Mesendoderm (in vitro differentiated cells): ENCODE data around the gene ZNF280B.

Experiments
- DNase-seq: peaks from one replicate; pipeline ENCODE4 v3.0.0; 2013
- H2AK5ac ChIP-seq: 2 replicates; pipeline ENCODE4 v1.6.1; 2013; ENCODE audit warnings: low read length, inconsistent platforms
- H2BK120ac ChIP-seq: 2 replicates; pipeline ENCODE4 v1.6.1; 2013; ENCODE audit warnings: low read depth, mild to moderate bottlenecking, low read length, moderate library complexity, mixed read lengths
- H2BK15ac ChIP-seq: replicated peaks from 2 replicates; pipeline ENCODE4 v1.6.1; 2013; ENCODE audit warnings: low read depth, mild to moderate bottlenecking, moderate library complexity
- H2BK5ac ChIP-seq: 2 replicates; pipeline ENCODE4 v1.6.1; 2013; ENCODE audit warnings: low read length, inconsistent platforms
- H3K18ac ChIP-seq: 2 replicates; pipeline ENCODE4 v1.6.1; 2013; ENCODE audit warnings: mild to moderate bottlenecking, low read length, mixed read lengths
- H3K23ac ChIP-seq: one replicate; pipeline ENCODE4 v1.6.1; 2013; ENCODE audit warnings: low read length
- H3K27ac ChIP-seq: 2 replicates; pipeline ENCODE4 v1.5.1; 2013; ENCODE audit warnings: low read depth, mild to moderate bottlenecking, inconsistent platforms, low read length, moderate library complexity
- H3K27me3 ChIP-seq: 2 replicates; pipeline ENCODE4 v1.6.1; 2013; ENCODE audit warnings: low read length, control low read depth, mild to moderate bottlenecking, inconsistent platforms; ENCODE audit not compliant: insufficient read depth, poor library complexity
- H3K36me3 ChIP-seq: 2 replicates; pipeline ENCODE4 v1.6.1; 2013; ENCODE audit warnings: low read length, inconsistent platforms; ENCODE audit not compliant: control insufficient read depth, insufficient read depth
- H3K4ac ChIP-seq: one replicate; pipeline ENCODE4 v1.6.1; 2013; ENCODE audit warnings: low read depth, mild to moderate bottlenecking, low read length, moderate library complexity
- H3K4me1 ChIP-seq: 2 replicates; pipeline ENCODE4 v1.6.1; 2013; ENCODE audit warnings: low read depth, low read length, inconsistent platforms; ENCODE audit not compliant: control insufficient read depth
- H3K4me2 ChIP-seq: 2 replicates; pipeline ENCODE4 v1.6.1; 2013; ENCODE audit warnings: low read length
- H3K4me3 ChIP-seq: 2 replicates; pipeline ENCODE4 v1.5.1; 2013; ENCODE audit warnings: mild to moderate bottlenecking, low read length
- H3K56ac ChIP-seq: one replicate; pipeline ENCODE4 v1.6.1; 2013; ENCODE audit warnings: low read length
- H3K79me1 ChIP-seq: 2 replicates; pipeline ENCODE4 v1.6.1; 2013; ENCODE audit warnings: low read length, inconsistent platforms
- H3K79me2 ChIP-seq: 2 replicates; pipeline ENCODE4 v1.6.1; 2013; ENCODE audit warnings: mild to moderate bottlenecking, low read length; ENCODE audit not compliant: control insufficient read depth, insufficient read depth
- H3K9ac ChIP-seq: 2 replicates; pipeline ENCODE4 v1.6.1; 2013; ENCODE audit warnings: low read length, inconsistent platforms
- H4K5ac ChIP-seq: one replicate; pipeline ENCODE4 v1.6.1; 2013; ENCODE audit warnings: low read length
- H4K8ac ChIP-seq: one replicate; pipeline ENCODE4 v1.6.1; 2013; ENCODE audit warnings: low read depth, mild to moderate bottlenecking, control low read depth, low read length, moderate library complexity
- whole genome bisulfite sequencing: extraction: QIAGEN DNeasy Blood & Tissue Kit; methylation state at CpG from one replicate; pipeline ENCODE4 v1.1.7; 2013; ENCODE audit warnings: low lambda C conversion rate, missing lambda C conversion rate; ENCODE audit not compliant: insufficient coverage; ENCODE audit errors: extremely low coverage; 5-methylcytosine and 5-hydroxymethylcytosine counted together

The ZNF280B gene

DNA sequence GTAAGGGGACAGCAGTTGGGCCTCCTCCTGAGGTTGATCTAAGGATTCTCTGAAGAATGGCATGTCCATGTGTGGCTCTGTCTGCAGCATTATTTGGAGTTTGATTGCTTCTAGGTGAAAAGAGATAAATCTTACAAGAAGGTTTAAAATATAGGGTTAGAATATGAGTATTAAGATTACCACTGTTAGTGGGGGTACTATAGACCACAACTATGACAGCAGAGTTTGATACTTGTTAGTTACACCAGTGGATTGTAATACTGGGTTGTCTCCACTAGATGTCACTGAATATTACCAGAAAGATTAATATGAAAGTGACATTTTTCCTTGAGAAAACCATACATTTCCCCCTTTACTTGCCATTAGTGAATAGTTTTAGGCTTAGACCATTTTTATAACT lies 47.9 kb downstream of the ZNF280B start:
- H3K9ac ChIP-seq = no peak overlapping the region
- no peak overlapping the region for H4K5ac ChIP-seq
- no peak overlapping the region for H3K56ac ChIP-seq
- no peak overlapping the region for H3K18ac ChIP-seq
- peak; percentile 8 for DNase-seq
- no peak overlapping the region for H3K27ac ChIP-seq
- H3K4ac ChIP-seq = no peak overlapping the region
- no peaks in the 10 kb centered on the region for H3K4me1 ChIP-seq
- no peaks in the 10 kb centered on the region for H3K36me3 ChIP-seq
- no peak overlapping the region for H2BK5ac ChIP-seq
- no peak overlapping the region for H4K8ac ChIP-seq
- no peak overlapping the region for H3K4me3 ChIP-seq
- no peak overlapping the region for H2BK120ac ChIP-seq
- no peaks in the 10 kb centered on the region for H3K79me2 ChIP-seq
- H2AK5ac ChIP-seq = no peak overlapping the region
- H3K23ac ChIP-seq = no peak overlapping the region
- no peak overlapping the region for H3K4me2 ChIP-seq
- H3K27me3 ChIP-seq = no peaks in the 10 kb centered on the region
- H3K79me1 ChIP-seq = no peaks in the 10 kb centered on the region
- no peak overlapping the region for H2BK15ac ChIP-seq

DNA sequence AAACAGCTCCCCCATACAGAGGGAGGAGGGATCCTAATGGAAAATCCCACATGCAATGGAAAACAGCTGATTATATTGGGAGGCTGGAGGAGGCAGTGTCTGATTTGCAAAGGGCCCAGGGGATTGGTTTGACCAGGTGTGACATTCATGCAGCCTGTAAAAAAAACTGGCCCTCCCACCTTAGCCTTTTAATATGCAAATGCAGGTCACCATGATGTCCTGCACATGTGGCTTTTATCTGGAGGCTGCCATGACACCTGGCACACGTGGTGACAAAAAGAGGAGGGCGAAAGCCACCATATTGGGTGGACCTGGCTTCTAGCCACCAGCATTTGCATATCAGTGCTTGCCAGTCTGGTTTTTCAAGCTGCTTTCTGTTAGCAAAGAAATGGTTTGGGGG lies 48.5 kb downstream of the ZNF280B start:
- no peak overlapping the region for H3K27ac ChIP-seq

GRCh38 chr22:22458896-22459588 lies 49.5 kb downstream of the ZNF280B start:
- Histone ChIP-seq H3K4me2 (no peak overlapping the region), H3K4me1 (no peaks in the 10 kb centered on the region), H2BK5ac (no peak overlapping the region), H3K27me3 (no peaks in the 10 kb centered on the region), H2BK15ac (no peak overlapping the region), H3K9ac (no peak overlapping the region), H3K4me3 (no peak overlapping the region), H3K27ac (no peak overlapping the region), H3K4ac (no peak overlapping the region), H2BK120ac (no peak overlapping the region), H3K79me2 (no peaks in the 10 kb centered on the region), H4K5ac (no peak overlapping the region), H4K8ac (no peak overlapping the region), H3K18ac (no peak overlapping the region), H3K23ac (no peak overlapping the region), H3K79me1 (no peaks in the 10 kb centered on the region), H3K56ac (no peak overlapping the region), H2AK5ac (no peak overlapping the region), H3K36me3 (no peaks in the 10 kb centered on the region)
- WGBS = no CpG with 5 or more reads among the region's 6 CpGs
- DNase-seq = peak; percentile 10

More for the DNA sequence above, 48.5 kb downstream of the ZNF280B start:
- Histone ChIP-seq H2BK5ac (no peak overlapping the region), H3K27me3 (no peaks in the 10 kb centered on the region), H3K79me2 (no peaks in the 10 kb centered on the region), H3K56ac (no peak overlapping the region), H4K5ac (no peak overlapping the region), H2AK5ac (no peak overlapping the region), H4K8ac (no peak overlapping the region), H3K18ac (no peak overlapping the region), H2BK15ac (no peak overlapping the region), H3K79me1 (no peaks in the 10 kb centered on the region), H3K4me3 (no peak overlapping the region), H3K36me3 (no peaks in the 10 kb centered on the region), H3K23ac (no peak overlapping the region), H2BK120ac (no peak overlapping the region), H3K9ac (no peak overlapping the region), H3K4me2 (no peak overlapping the region), H3K4me1 (no peaks in the 10 kb centered on the region), H3K4ac (no peak overlapping the region)
- no peak for DNase-seq
- WGBS = no CpG with 5 or more reads among the region's 2 CpGs

- Histone ChIP-seq H3K4me2 (no peak overlapping the region), H3K4me3 (no peak overlapping the region), H4K8ac (no peak overlapping the region), H2BK5ac (no peak overlapping the region), H3K56ac (no peak overlapping the region), H3K23ac (no peak overlapping the region), H3K79me2 (no peaks in the 10 kb centered on the region), H3K9ac (no peak overlapping the region), H2BK15ac (no peak overlapping the region), H3K36me3 (no peaks in the 10 kb centered on the region), H4K5ac (no peak overlapping the region), H2BK120ac (no peak overlapping the region), H3K4me1 (no peaks in the 10 kb centered on the region), H3K27ac (no peak overlapping the region), H3K4ac (no peak overlapping the region), H2AK5ac (no peak overlapping the region), H3K27me3 (no peaks in the 10 kb centered on the region), H3K79me1 (no peaks in the 10 kb centered on the region), H3K18ac (no peak overlapping the region)
- DNase-seq = no peak
- WGBS = no CpG with 5 or more reads among the region's 2 CpGs
Observed at GRCh38 chr22:22458387-22458786, 50.2 kb downstream of the ZNF280B start.

DNA sequence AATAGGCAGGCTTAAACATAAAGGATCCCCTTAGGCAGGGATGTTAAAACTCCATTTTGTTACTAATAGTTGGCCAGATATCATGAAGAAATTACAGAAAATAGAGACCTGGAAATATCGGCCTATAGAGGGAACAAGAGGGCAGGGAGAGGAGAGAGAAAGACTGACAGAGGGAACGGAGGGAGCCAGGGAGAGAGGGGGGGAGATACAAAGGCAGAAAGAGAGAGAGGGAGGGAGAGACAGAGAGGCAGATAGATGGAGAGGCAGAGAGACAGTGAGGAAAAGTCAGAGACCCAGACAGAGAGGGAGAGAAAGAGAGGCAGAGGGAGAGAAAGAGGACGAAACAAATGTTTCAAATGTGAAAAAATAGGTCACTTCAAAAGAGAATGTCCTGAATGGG lies 53.5 kb downstream of the ZNF280B start:
- Histone ChIP-seq H3K9ac (no peak overlapping the region), H3K79me2 (no peaks in the 10 kb centered on the region), H3K79me1 (no peaks in the 10 kb centered on the region), H3K4me1 (no peaks in the 10 kb centered on the region), H3K36me3 (no peaks in the 10 kb centered on the region), H2BK120ac (no peak overlapping the region), H3K4me2 (no peak overlapping the region), H3K27me3 (no peaks in the 10 kb centered on the region), H2BK5ac (no peak overlapping the region), H3K23ac (no peak overlapping the region), H3K4ac (no peak overlapping the region), H4K8ac (no peak overlapping the region), H2AK5ac (no peak overlapping the region), H3K27ac (no peak overlapping the region), H3K18ac (no peak overlapping the region), H4K5ac (no peak overlapping the region), H3K56ac (no peak overlapping the region), H3K4me3 (no peak overlapping the region), H2BK15ac (no peak overlapping the region)
- DNase-seq = no peak
- no CpG with 5 or more reads among the region's 3 CpGs for WGBS

DNA sequence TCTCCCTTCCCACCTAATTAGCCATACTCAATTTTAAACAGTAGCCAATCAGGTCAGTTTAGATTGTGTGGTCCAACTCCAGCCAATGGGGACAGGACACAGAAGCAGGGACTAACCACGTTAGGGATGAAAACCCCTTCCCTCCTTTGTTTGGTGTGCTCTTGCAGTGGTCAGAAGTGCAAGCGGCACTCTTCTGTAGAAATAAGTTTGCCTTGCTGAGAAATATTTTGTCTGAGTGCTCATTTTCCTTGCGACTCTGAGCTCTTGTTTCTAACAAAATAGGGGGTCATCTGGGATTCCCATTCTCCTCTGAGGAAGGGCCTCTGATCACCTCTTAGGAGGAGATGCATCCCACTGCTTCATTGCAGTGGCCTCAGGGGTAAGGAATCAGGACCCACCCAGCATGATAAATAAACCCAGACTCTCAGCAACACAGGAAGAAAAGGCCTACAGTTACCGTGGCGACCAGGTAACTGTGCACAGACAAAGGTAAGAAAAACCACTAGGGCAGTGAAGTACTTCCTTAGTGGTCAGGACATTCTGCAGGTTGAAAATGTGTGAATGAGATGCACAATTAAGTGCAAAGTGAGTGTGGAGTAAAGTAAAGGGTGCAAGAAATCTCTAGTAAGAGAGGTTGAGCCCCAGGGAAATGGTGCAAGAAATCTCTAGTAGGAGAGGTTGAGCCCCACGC lies 55.4 kb downstream of the ZNF280B start:
- no peak overlapping the region for H2BK120ac ChIP-seq
- H3K18ac ChIP-seq = no peak overlapping the region
- H3K4me1 ChIP-seq = no peaks in the 10 kb centered on the region
- H2BK15ac ChIP-seq = no peak overlapping the region
- H3K9ac ChIP-seq = no peak overlapping the region
- no peaks in the 10 kb centered on the region for H3K79me2 ChIP-seq
- no peaks in the 10 kb centered on the region for H3K36me3 ChIP-seq
- H3K79me1 ChIP-seq = no peaks in the 10 kb centered on the region
- no peak overlapping the region for H3K56ac ChIP-seq
- WGBS = no CpG with 5 or more reads among the region's 6 CpGs
- DNase-seq = no peak
- no peak overlapping the region for H3K4me2 ChIP-seq
- no peak overlapping the region for H2BK5ac ChIP-seq
- no peak overlapping the region for H4K8ac ChIP-seq
- no peak overlapping the region for H3K4ac ChIP-seq
- no peak overlapping the region for H3K23ac ChIP-seq
- no peak overlapping the region for H2AK5ac ChIP-seq
- H3K27ac ChIP-seq = no peak overlapping the region
- no peaks in the 10 kb centered on the region for H3K27me3 ChIP-seq
- no peak overlapping the region for H4K5ac ChIP-seq
- no peak overlapping the region for H3K4me3 ChIP-seq
